HL-60 (cell line): ENCODE results near the gene SLBP.

Experiments used
- DNase-seq, 2 experiments: peaks; one replicate each; pipeline ENCODE4 v3.0.0-alpha.2; 2010 to 2020; ENCODE audit warnings: low read depth in 1 of 2, low spot score in 1 of 2
- H3K27ac ChIP-seq: fragments of 250-450 bp; sonication (Bioruptor Pico); replicated peaks from 2 replicates; pipeline ENCODE4 v1.5.1; 2020; ENCODE audit warnings: mild to moderate bottlenecking, moderate library complexity
- H3K27me3 ChIP-seq: fragments of 250-450 bp; sonication (Bioruptor Pico); 2 replicates; pipeline ENCODE4 v1.5.1; 2021; ENCODE audit warnings: mild to moderate bottlenecking, moderate library complexity; ENCODE audit not compliant: insufficient read depth, poor library complexity, severe bottlenecking
- H3K4me3 ChIP-seq: replicated peaks from 2 replicates; pipeline ENCODE4 v1.5.1; 2011; ENCODE audit warnings: mild to moderate bottlenecking, control low read depth, low read length; ENCODE audit not compliant: insufficient read depth
- GABPA ChIP-seq: IDR thresholded peaks from 2 replicates; pipeline ENCODE4 v1.6.1; 2012; ENCODE audit warnings: low read depth
- POLR2AphosphoS5 ChIP-seq: IDR thresholded peaks from 2 replicates; pipeline ENCODE4 v1.6.1; 2012; ENCODE audit warnings: low read depth
- SPI1 ChIP-seq: IDR thresholded peaks from 2 replicates; pipeline ENCODE4 v1.6.1; 2012; ENCODE audit warnings: low read depth, mild to moderate bottlenecking, borderline replicate concordance
- TF ChIP-seq, protein P1 (sequence below): IDR thresholded peaks from one replicate; pipeline ENCODE4 v1.5.1; 2011; ENCODE audit warnings: low read length, control low read depth, inconsistent platforms; ENCODE audit not compliant: insufficient read depth
- TF ChIP-seq, protein P2 (sequence below): IDR thresholded peaks from 2 replicates; pipeline ENCODE4 v1.6.1; 2012; ENCODE audit warnings: low read depth; ENCODE audit not compliant: insufficient replicate concordance

SLBP gene

DNA sequence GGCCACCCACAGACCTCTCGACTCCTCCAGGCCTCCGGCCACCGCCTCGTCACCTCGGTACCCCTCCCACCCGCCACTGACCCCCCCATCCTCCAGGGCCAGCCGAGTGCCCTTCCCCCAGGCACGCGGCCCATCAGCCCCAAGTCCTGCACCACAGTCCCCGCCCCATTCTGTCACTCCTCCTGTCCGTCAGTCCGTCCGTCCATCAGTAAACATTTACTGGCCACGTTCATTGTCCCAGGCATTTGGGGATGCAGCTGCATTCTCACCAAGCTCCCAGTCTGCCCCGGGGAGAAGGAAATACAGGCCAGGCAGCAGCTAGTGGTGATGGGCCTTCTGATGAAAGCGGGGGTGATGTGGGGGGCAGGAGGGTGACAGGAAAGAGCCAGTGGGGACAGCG, 45.7 kb upstream of the SLBP start:
- Histone ChIP-seq H3K27ac (no peak overlapping the region), H3K27me3 (peaks cover 7% of the 10 kb centered on the region), H3K4me3 (no peak overlapping the region)
- TF ChIP-seq GABPA: no peak
- no peak for TF ChIP-seq SPI1
- no peak for TF ChIP-seq POLR2AphosphoS5
- TF ChIP-seq, protein P1, sequence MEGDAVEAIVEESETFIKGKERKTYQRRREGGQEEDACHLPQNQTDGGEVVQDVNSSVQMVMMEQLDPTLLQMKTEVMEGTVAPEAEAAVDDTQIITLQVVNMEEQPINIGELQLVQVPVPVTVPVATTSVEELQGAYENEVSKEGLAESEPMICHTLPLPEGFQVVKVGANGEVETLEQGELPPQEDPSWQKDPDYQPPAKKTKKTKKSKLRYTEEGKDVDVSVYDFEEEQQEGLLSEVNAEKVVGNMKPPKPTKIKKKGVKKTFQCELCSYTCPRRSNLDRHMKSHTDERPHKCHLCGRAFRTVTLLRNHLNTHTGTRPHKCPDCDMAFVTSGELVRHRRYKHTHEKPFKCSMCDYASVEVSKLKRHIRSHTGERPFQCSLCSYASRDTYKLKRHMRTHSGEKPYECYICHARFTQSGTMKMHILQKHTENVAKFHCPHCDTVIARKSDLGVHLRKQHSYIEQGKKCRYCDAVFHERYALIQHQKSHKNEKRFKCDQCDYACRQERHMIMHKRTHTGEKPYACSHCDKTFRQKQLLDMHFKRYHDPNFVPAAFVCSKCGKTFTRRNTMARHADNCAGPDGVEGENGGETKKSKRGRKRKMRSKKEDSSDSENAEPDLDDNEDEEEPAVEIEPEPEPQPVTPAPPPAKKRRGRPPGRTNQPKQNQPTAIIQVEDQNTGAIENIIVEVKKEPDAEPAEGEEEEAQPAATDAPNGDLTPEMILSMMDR: no peak
- TF ChIP-seq, protein P2, sequence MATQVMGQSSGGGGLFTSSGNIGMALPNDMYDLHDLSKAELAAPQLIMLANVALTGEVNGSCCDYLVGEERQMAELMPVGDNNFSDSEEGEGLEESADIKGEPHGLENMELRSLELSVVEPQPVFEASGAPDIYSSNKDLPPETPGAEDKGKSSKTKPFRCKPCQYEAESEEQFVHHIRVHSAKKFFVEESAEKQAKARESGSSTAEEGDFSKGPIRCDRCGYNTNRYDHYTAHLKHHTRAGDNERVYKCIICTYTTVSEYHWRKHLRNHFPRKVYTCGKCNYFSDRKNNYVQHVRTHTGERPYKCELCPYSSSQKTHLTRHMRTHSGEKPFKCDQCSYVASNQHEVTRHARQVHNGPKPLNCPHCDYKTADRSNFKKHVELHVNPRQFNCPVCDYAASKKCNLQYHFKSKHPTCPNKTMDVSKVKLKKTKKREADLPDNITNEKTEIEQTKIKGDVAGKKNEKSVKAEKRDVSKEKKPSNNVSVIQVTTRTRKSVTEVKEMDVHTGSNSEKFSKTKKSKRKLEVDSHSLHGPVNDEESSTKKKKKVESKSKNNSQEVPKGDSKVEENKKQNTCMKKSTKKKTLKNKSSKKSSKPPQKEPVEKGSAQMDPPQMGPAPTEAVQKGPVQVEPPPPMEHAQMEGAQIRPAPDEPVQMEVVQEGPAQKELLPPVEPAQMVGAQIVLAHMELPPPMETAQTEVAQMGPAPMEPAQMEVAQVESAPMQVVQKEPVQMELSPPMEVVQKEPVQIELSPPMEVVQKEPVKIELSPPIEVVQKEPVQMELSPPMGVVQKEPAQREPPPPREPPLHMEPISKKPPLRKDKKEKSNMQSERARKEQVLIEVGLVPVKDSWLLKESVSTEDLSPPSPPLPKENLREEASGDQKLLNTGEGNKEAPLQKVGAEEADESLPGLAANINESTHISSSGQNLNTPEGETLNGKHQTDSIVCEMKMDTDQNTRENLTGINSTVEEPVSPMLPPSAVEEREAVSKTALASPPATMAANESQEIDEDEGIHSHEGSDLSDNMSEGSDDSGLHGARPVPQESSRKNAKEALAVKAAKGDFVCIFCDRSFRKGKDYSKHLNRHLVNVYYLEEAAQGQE: no peak
- no peak for DNase-seq

DNA sequence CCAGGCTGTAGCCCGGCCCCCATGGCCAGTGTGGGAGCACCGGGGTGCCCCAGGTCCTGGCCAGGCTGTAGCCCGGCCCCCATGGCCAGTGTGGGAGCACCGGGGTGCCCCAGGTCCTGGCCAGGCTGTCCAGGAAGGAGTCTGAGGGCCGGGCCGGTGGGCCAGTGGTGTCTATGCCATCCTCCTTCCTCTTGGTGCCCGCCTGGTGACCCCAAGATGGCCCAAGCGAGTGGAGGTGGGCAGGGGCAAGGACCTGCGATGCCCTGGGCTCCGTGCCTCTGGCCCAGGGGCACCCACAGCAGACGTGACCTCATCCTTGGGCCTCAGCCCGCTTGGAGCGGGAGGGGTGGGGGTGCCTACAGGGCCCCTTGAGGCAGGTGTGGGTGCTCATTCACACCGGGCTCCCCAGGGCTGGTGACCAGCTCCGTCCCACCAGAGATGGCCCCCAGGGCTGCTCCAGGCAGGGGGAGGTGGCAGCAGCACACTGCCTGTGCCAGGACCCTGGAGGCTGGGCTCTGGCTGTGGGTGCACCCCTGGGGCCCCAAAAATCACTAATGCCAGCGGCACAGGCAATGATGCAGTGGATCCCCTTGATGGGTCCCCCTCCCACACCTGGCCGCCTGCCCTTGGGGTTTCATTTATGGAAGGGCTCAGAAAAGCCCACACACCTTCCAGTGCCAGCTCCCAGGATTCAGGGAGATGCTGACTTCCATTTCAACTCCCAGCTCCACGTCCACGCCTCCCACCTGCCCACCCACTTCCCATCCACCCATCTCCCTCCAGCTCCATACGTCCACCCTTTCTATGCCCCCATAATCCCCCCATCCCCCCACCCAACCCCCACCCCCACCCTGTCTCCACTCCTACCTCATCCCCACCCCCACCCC, 45.0 kb upstream of the SLBP start:
- Histone ChIP-seq H3K27me3 (no peaks in the 10 kb centered on the region), H3K4me3 (no peak overlapping the region), H3K27ac (no peak overlapping the region)
- DNase-seq: no peak
- TF ChIP-seq, protein P1: no peak
- TF ChIP-seq, protein P2: no peak
- TF ChIP-seq GABPA: no peak
- no peak for TF ChIP-seq POLR2AphosphoS5
- TF ChIP-seq SPI1: no peak

DNA sequence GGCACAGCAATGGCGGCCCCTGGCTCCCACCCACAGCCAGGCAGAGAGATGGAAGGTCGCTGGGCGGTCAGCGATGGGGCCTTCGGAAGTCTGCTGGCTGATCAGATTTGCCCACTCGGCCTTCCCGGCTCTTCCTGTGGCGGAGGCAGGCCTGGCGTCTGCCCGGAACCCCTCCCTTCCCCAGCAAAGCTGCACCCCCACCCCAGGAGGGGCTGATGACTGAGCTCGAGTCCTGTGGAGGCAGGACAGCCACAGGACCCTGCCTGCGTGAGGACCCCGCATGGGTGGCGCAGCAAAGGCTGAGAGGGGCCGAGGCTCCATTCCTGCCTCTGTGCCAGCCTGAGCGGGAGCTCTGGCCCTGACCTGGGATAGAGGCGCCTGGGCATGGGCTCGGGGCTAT, 44.0 kb upstream of the SLBP start:
- Histone ChIP-seq H3K27me3 (no peaks in the 10 kb centered on the region), H3K27ac (no peak overlapping the region), H3K4me3 (no peak overlapping the region)
- DNase-seq: no peak
- TF ChIP-seq POLR2AphosphoS5 (no peak), GABPA (no peak), SPI1 (no peak)
- TF ChIP-seq, protein P2: no peak
- TF ChIP-seq, protein P1: no peak
